ENCODE measurements around the gene PSME3IP1. TPM values are rescaled to one million over a fixed set of nuclear protein-coding genes. Genes with fewer than 3 reads are reported as not detected.
"Not testable (repeated sequence)": the region's sequence is repeated elsewhere in the genome, so short reads cannot be mapped to it uniquely, and the experiment has no call there.

Gene PSME3IP1
- total and polyA plus RNA-seq, 2 donors from 2014 or later: 79.1 to 84.6 TPM

GRCh38 chr16:57203451-57203850 is 17.6 kb upstream of the PSME3IP1 start:
- no peak for TF ChIP-seq CTCF (IDR thresholded peaks at IDR 0.05; ENCODE audit: borderline replicate concordance, extremely low read depth, insufficient read depth)
- Histone ChIP-seq H3K4me1 (ENCODE audit: control insufficient read depth in 2 of 3, insufficient read depth in 2 of 3, low read depth in 1 of 3, low read length in 3 of 3) (no peaks in the 10 kb centered on the region), H3K9ac (ENCODE audit: low read length in 3 of 3) (no peak overlapping the region), H3K9me3 (ENCODE audit: control insufficient read depth in 2 of 3, insufficient read depth in 1 of 3, low read length in 3 of 3) (no peaks in the 10 kb centered on the region), H3K36me3 (ENCODE audit: control insufficient read depth in 2 of 3, insufficient read depth in 3 of 3, low read length in 3 of 3) (peaks cover 2 to 28% (median 16%) of the 10 kb centered on the region in 3 donors), H3K27me3 (ENCODE audit: control insufficient read depth, insufficient read depth, low read length) (no peaks in the 10 kb centered on the region), H3K4me3 (ENCODE audit: low read length in 3 of 3) (no peak overlapping the region), H3K27ac (ENCODE audit: low read depth in 2 of 2, low read length in 2 of 2) (no peak overlapping the region)
- DNase-seq (no peak), FAIRE-seq (no peak)
- intact Hi-C loops (cut with DNase I): no loop called here

GRCh38 chr16:57202095-57202886 is 16.5 kb upstream of the PSME3IP1 start:
- TF ChIP-seq CTCF (IDR thresholded peaks at IDR 0.05; ENCODE audit: borderline replicate concordance, extremely low read depth, insufficient read depth): no peak

GRCh38 chr16:57200926-57201325 is 15.1 kb upstream of the PSME3IP1 start:
- H3K27me3 ChIP-seq (ENCODE audit: control insufficient read depth, insufficient read depth, low read length); H3K9ac ChIP-seq (ENCODE audit: low read length in 3 of 3); FAIRE-seq; intact Hi-C loops (cut with DNase I); DNase-seq; H3K4me1 ChIP-seq (ENCODE audit: control insufficient read depth in 2 of 3, insufficient read depth in 2 of 3, low read depth in 1 of 3, low read length in 3 of 3); H3K4me3 ChIP-seq (ENCODE audit: low read length in 3 of 3); H3K27ac ChIP-seq (ENCODE audit: low read depth in 2 of 2, low read length in 2 of 2); H3K9me3 ChIP-seq (ENCODE audit: control insufficient read depth in 2 of 3, insufficient read depth in 1 of 3, low read length in 3 of 3): not testable (repeated sequence)
- peaks cover 0 to 12% (median 12%) of the 10 kb centered on the region in 3 donors for H3K36me3 ChIP-seq (ENCODE audit: control insufficient read depth in 2 of 3, insufficient read depth in 3 of 3, low read length in 3 of 3)

More at GRCh38 chr16:57202095-57202886, 16.5 kb upstream of the PSME3IP1 start:
- no peak for FAIRE-seq
- no peak for DNase-seq
- no peak overlapping the region for H3K4me3 ChIP-seq (ENCODE audit: low read length in 3 of 3)
- no peak overlapping the region for H3K27ac ChIP-seq (ENCODE audit: low read depth in 2 of 2, low read length in 2 of 2)
- no peak overlapping the region for H3K9ac ChIP-seq (ENCODE audit: low read length in 3 of 3)
- no peaks in the 10 kb centered on the region for H3K4me1 ChIP-seq (ENCODE audit: control insufficient read depth in 2 of 3, insufficient read depth in 2 of 3, low read depth in 1 of 3, low read length in 3 of 3)
- H3K36me3 ChIP-seq (ENCODE audit: control insufficient read depth in 2 of 3, insufficient read depth in 3 of 3, low read length in 3 of 3): peaks cover 0 to 24% (median 12%) of the 10 kb centered on the region in 3 donors
- no peaks in the 10 kb centered on the region for H3K27me3 ChIP-seq (ENCODE audit: control insufficient read depth, insufficient read depth, low read length)
- intact Hi-C loops (cut with DNase I): no loop called here
- H3K9me3 ChIP-seq (ENCODE audit: control insufficient read depth in 2 of 3, insufficient read depth in 1 of 3, low read length in 3 of 3): no peaks in the 10 kb centered on the region

GRCh38 chr16:57200321-57200720 is 14.5 kb upstream of the PSME3IP1 start:
- H3K27ac ChIP-seq (ENCODE audit: low read depth in 2 of 2, low read length in 2 of 2); intact Hi-C loops (cut with DNase I); FAIRE-seq: not testable (repeated sequence)

More at GRCh38 chr16:57200321-57200720, 14.5 kb upstream of the PSME3IP1 start:
- H3K4me1 ChIP-seq (ENCODE audit: control insufficient read depth in 2 of 3, insufficient read depth in 2 of 3, low read depth in 1 of 3, low read length in 3 of 3); H3K36me3 ChIP-seq (ENCODE audit: control insufficient read depth in 2 of 3, insufficient read depth in 3 of 3, low read length in 3 of 3); H3K9me3 ChIP-seq (ENCODE audit: control insufficient read depth in 2 of 3, insufficient read depth in 1 of 3, low read length in 3 of 3); H3K27me3 ChIP-seq (ENCODE audit: control insufficient read depth, insufficient read depth, low read length); H3K4me3 ChIP-seq (ENCODE audit: low read length in 3 of 3); H3K9ac ChIP-seq (ENCODE audit: low read length in 3 of 3); DNase-seq: not testable (repeated sequence)

Data from kidney (tissue), 14 donors.